Activated CD8-positive, alpha-beta T cell treated with anti-CD3 and anti-CD28 coated beads, Interleukin-2, amount 10 ng/mL, durations not matched to agents 7 days and 5 days (primary cell): ENCODE measurements around the gene MYL6B. TPM values are rescaled to one million over a fixed set of nuclear protein-coding genes. Genes with fewer than 3 reads are reported as not detected.

ENCODE experiments used
- ATAC-seq: fragments of 150-1000 bp; cut with Tn5 transposase; one replicate; pipeline ENCODE4 v1.10.0; 2021; ENCODE audit warnings: moderate library complexity
- CTCF ChIA-PET: fragments of 350-600 bp; sonication (Branson Sonifier 250); formaldehyde crosslinking; loops from one replicate; lab custom pipeline; 2021; ENCODE audit warnings: antibody characterized with exemption; lab: Charles Lee
- POLR2A ChIA-PET: fragments of 350-600 bp; sonication (Branson Sonifier 250); formaldehyde crosslinking; loops from one replicate; lab custom pipeline; 2021; ENCODE audit warnings: antibody characterized with exemption; lab: Charles Lee
- DNase-seq: peaks from one replicate; pipeline ENCODE4 v3.0.0-alpha.2; 2020
- H3K27ac Mint-ChIP-seq: one replicate; pipeline ENCODE4 v1.8.0; 2021; ENCODE audit warnings: mild to moderate bottlenecking, mixed read lengths
- H3K27me3 Mint-ChIP-seq: one replicate; pipeline ENCODE4 v1.8.0; 2021; ENCODE audit warnings: low read depth, mixed read lengths
- H3K36me3 Mint-ChIP-seq: one replicate; pipeline ENCODE4 v1.8.0; 2021; ENCODE audit warnings: low read depth, mixed read lengths
- H3K4me1 Mint-ChIP-seq: one replicate; pipeline ENCODE4 v1.8.0; 2021; ENCODE audit warnings: low read depth, mixed read lengths
- H3K4me3 Mint-ChIP-seq: one replicate; pipeline ENCODE4 v1.8.0; 2021; ENCODE audit warnings: mild to moderate bottlenecking, mixed read lengths
- H3K9me3 Mint-ChIP-seq: one replicate; pipeline ENCODE4 v1.8.0; 2022; ENCODE audit warnings: mixed read lengths; ENCODE audit not compliant: insufficient read depth
- total RNA-seq, 2 experiments: library from RNA; stranded (reverse); gene quantifications; one replicate each; pipeline ENCODE4 v1.2.3, GENCODE V29; 2021

Gene MYL6B
- total RNA-seq, 2 experiments from 2014 or later: 60.0 to 60.7 TPM

DNA sequence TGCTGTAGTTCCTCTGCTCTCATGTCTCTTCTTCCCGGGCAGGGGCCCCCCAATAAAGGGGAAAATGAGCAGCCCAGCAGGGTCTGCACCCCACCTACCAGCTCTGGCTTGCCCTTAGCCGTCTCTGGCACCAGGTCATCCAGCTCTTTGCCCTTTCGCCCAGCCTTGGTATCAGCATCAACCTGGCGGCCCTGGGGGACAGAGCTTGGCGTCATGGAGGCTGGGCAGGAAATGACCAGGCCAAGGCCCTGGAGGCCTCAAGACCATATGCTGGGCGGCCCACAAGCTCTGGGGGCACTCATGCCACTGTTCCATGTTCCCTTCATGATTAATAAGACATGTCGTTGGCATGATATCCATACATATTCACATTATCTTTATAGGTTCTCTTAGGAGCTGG, 20.5 kb downstream of the MYL6B start:
- no peaks in the 10 kb centered on the region for H3K9me3 Mint-ChIP-seq
- H3K27ac Mint-ChIP-seq: no peak overlapping the region
- DNase-seq: no peak
- POLR2A ChIA-PET: interaction anchor here (1.5 to 3.7 kb wide), 3 partner anchors 12 to 21 kb away, joined by 3 to 26 read pairs (median 7); no protein-coding TSS in a partner anchor
- no peaks in the 10 kb centered on the region for H3K27me3 Mint-ChIP-seq
- CTCF ChIA-PET: interaction anchor here (0.6 to 1.5 kb wide), 3 partner anchors 17 to 55 kb away, joined by 3 to 6 read pairs (median 3); no protein-coding TSS in a partner anchor
- H3K36me3 Mint-ChIP-seq: peaks cover 74% of the 10 kb centered on the region
- H3K4me3 Mint-ChIP-seq: no peak overlapping the region
- no peak for ATAC-seq
- peaks cover 1% of the 10 kb centered on the region for H3K4me1 Mint-ChIP-seq

DNA sequence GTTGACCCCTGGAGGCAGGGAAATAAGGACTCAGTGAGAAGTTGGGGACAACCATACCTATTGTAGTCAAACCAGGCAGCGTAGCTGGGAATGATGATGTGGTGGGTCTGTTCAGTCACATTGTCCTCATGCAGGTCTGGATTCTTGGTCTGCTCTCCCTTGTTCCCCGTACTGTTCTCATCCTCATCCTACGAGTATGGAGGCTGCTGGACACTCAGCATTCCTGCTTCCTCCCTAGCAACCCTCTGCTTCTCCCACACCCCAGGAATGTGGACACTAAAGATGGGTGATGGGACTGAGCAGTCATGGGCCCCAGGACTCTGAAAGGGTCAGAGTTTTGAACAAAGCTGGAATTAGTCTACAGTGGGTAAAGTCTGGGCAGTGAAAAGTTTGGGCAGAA, 26.0 kb downstream of the MYL6B start:
- CTCF ChIA-PET: interaction anchor here (3.0 kb wide), 1 partner anchor 11 kb away, joined by 14 read pairs; the partner anchor contains the start of gene SMARCC2

DNA sequence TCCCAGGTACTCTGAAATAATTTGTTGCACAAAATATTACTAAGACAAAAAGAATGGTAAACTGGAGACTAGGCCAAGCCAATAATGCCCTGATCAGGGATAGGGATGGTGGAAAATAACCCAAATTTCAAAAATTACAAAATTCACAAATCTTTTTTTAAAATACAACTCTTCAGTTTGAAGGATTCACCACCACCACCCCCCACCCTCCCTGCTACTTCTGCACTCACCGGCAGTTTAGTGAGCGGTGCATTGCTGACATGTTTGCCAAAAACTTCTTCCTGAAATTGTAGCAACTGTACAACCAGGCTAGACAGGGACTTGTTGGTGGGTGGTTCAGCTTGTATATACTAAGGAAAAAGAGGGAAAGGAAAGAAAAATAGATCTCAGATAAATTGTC, 34.6 kb downstream of the MYL6B start:
- POLR2A ChIA-PET: interaction anchor here (3.0 to 4.1 kb wide), 3 partner anchors 26 to 58 kb away, joined by 20 to 50 read pairs (median 24); partner anchors contain the start of genes ESYT1, MYL6 and RNF41
- Mint-ChIP-seq H3K27me3 (no peaks in the 10 kb centered on the region), H3K27ac (peak overlapping the region; percentile 84), H3K4me1 (peaks cover 36% of the 10 kb centered on the region), H3K9me3 (no peaks in the 10 kb centered on the region), H3K4me3 (peak overlapping the region; percentile 91), H3K36me3 (peaks cover 47% of the 10 kb centered on the region)
- CTCF ChIA-PET: interaction anchor here (1.6 to 6.7 kb wide), 6 partner anchors 12 to 277 kb away, joined by 5 to 148 read pairs (median 44); partner anchors contain the start of genes ESYT1, RNF41 and ZC3H10
- ATAC-seq (no peak), DNase-seq (no peak)

More for the DNA sequence above, 26.0 kb downstream of the MYL6B start:
- ATAC-seq (no peak), DNase-seq (no peak)
- peaks cover 73% of the 10 kb centered on the region for H3K36me3 Mint-ChIP-seq
- no peak overlapping the region for H3K27ac Mint-ChIP-seq
- no peaks in the 10 kb centered on the region for H3K9me3 Mint-ChIP-seq
- H3K4me1 Mint-ChIP-seq: no peaks in the 10 kb centered on the region
- H3K4me3 Mint-ChIP-seq: no peak overlapping the region
- H3K27me3 Mint-ChIP-seq: no peaks in the 10 kb centered on the region
- POLR2A ChIA-PET: interaction anchor here (1.0 to 2.7 kb wide), 3 partner anchors 10 to 120 kb away, joined by 3 to 14 read pairs (median 4); no protein-coding TSS in a partner anchor

DNA sequence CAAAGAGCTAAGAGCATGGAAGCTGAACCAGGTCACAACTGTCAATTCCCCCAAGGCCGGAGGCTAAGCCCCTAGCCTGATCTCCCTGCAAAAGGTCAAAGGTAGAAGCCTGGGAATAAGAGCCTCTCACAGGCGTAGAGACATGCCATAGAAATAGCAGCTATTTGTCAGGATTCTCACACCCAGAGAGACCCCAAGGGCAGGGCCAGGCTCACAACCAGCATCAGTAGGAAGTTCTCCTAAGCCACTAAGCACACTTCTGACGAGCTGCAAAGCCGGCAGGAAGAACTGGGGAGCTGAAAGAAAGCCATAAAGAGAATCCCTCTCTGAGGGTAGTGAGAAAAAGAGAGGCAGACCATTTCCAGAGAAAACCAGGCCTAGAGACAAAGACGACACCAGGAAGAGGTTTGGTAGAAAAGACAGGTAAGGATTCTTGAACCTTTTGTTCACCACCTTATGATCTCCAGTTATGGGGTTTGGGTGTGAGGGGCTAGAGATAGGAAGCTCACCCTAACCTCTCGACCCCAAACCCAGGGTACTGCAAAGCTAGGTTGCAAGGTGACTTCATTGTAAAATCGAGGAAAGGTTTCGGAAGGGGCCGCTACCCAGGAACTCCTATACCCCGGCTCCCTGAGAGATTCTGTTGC, 35.9 kb downstream of the MYL6B start:
- DNase-seq (peak; percentile 27), ATAC-seq (no peak)
- POLR2A ChIA-PET: interaction anchor here (0.6 to 4.1 kb wide), 14 partner anchors 10 to 240 kb away, joined by 3 to 50 read pairs (median 5); partner anchors contain the start of genes ESYT1, MYL6, PA2G4 and RNF41
- Mint-ChIP-seq H3K4me3 (peak overlapping the region; percentile 91), H3K27me3 (no peaks in the 10 kb centered on the region), H3K36me3 (peaks cover 47% of the 10 kb centered on the region), H3K9me3 (no peaks in the 10 kb centered on the region), H3K27ac (peak overlapping the region; percentile 84), H3K4me1 (peaks cover 47% of the 10 kb centered on the region)
- CTCF ChIA-PET: interaction anchor here (0.6 to 6.7 kb wide), 19 partner anchors 10 to 450 kb away, joined by 3 to 148 read pairs (median 13); partner anchors contain the start of genes CNPY2, ESYT1, MYL6 and MYL6B

DNA sequence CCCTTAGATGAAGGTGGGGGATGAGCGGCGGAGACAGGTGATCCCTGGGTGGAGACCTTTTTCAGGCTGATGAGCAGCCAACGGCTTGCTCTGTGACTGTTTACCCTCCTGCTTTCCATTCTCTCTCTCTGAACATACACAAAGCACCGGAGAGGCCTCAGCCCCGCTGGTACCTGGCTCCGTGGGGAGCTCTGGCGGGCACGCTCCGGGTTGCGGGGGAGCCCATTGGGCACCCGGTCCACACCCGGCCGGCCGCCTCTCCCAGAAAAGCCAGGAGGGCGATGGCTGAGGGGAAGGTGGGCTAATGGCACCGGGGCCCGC, 36.4 kb downstream of the MYL6B start:
- DNase-seq: no peak
- peak overlapping the region; percentile 84 for H3K27ac Mint-ChIP-seq

DNA sequence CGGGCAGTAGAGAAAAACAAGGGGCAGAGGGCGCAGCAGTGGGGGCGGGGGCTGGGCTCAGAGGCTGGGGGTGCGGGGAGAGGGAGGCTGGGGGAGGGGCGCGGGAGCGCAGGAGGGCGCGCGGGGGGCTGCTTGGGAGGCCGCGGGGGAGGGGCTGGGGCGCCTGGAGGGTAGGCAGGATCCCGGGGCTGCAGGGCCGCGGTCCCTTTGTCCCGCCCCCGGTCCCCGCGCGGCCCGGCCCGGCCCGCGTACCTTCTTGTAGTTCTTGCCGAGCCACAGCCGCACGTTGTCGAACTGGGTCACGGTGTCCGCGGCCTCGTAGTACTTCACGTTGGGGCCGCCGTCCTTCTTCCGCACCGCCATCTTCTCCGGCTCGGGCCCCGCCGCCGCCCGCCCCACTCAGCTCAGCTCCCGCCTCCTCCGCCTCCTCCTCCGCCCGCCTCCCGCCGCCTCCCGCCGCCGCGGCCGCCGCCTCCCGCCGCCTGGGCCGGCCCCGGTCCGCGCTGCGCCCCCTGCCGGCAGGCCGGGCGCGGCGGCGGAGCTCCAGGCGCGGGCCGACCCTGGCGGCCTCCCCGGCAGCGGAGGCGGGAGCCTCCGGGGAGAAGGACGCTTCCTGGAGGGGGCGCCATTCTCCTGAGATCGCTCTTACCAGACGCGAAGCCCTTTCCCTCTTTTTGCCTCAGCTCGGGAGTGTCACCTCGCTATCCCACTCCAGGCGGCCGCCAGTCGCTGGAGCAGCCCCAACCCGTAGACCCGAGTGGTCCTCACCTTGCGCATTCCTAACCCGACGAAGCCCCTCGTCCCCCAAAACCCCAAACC, 36.9 kb downstream of the MYL6B start, which contains the start of gene SMARCC2:
TSS of gene SMARCC2 (minus strand) at position 385 of the 819 bp plus-strand sequence. CDS start at position 363, 22 bp downstream.
- DNase-seq (peak; percentile 90), ATAC-seq (peak; percentile 90)
- POLR2A ChIA-PET: interaction anchor here (0.6 to 4.1 kb wide), 22 partner anchors 11 to 439 kb away, joined by 3 to 50 read pairs (median 4); partner anchors contain the start of genes CNPY2, ESYT1, MYL6 and MYL6B
- Mint-ChIP-seq H3K36me3 (peaks cover 44% of the 10 kb centered on the region), H3K9me3 (no peaks in the 10 kb centered on the region), H3K27me3 (no peaks in the 10 kb centered on the region), H3K4me1 (peaks cover 52% of the 10 kb centered on the region), H3K27ac (peak within 1 kb of the TSS; percentile 93), H3K4me3 (peak within 1 kb of the TSS; percentile 93)
- CTCF ChIA-PET: interaction anchor here (0.7 to 6.7 kb wide), 57 partner anchors 8 to 530 kb away, joined by 3 to 148 read pairs (median 4); partner anchors contain the start of genes ANKRD52, CNPY2, COQ10A and ERBB3

More for the DNA sequence above, 36.4 kb downstream of the MYL6B start:
- CTCF ChIA-PET: interaction anchor here (0.8 to 6.7 kb wide), 32 partner anchors 10 to 450 kb away, joined by 3 to 148 read pairs (median 7); partner anchors contain the start of genes CNPY2, COQ10A, ESYT1 and MYL6
- POLR2A ChIA-PET: interaction anchor here (0.7 to 4.1 kb wide), 15 partner anchors 10 to 239 kb away, joined by 3 to 50 read pairs (median 7); partner anchors contain the start of genes CNPY2, ESYT1, MYL6 and MYL6B
- Mint-ChIP-seq H3K27me3 (no peaks in the 10 kb centered on the region), H3K4me1 (peaks cover 50% of the 10 kb centered on the region), H3K9me3 (no peaks in the 10 kb centered on the region), H3K36me3 (peaks cover 46% of the 10 kb centered on the region), H3K4me3 (peak overlapping the region; percentile 91)
- peak; percentile 5 for ATAC-seq

DNA sequence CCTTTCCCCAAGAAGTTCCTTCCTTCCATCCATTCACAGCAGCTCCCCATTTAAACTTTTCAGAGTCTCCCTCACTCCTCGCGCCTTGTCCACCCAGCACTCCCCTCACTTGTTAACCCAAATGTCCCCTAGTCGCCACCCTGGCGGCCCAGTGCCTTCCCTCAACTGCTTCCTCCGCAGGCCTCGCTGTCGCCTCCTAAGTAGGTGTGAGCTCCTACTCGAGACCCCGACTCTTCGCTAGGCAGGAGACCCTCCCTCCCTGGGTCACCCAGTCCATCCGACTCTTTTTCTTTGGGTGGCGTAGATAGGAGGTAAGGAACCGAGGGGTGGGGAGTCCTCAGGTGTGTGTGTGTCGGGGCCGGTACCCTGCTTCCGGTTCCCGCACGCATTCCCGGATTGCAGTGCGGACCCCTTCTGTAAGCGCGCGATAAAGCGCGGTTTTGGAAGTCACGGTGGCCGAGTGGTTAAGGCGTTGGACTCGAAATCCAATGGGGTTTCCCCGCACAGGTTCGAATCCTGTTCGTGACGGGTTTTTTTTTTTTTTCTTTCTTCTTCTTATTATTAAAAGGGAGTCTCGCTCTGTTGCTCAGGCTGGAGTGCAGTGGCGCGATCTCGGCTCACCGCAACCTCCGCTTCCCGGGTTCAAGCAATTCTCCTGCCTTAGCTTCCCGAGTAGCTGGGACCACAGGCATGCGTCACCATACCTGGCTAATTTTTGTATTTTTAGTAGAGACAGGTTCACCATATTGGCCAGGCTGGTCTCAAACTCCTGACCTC, 37.7 kb downstream of the MYL6B start:
- Mint-ChIP-seq H3K9me3 (no peaks in the 10 kb centered on the region), H3K27ac (peak overlapping the region; percentile 93), H3K36me3 (peaks cover 41% of the 10 kb centered on the region), H3K27me3 (no peaks in the 10 kb centered on the region), H3K4me1 (peaks cover 48% of the 10 kb centered on the region), H3K4me3 (peak overlapping the region; percentile 93)
- CTCF ChIA-PET: interaction anchor here (0.7 to 6.7 kb wide), 53 partner anchors 8 to 529 kb away, joined by 3 to 148 read pairs (median 4); partner anchors contain the start of genes ANKRD52, CNPY2, COQ10A and ERBB3
- DNase-seq (peak; percentile 84), ATAC-seq (peak; percentile 45)
- POLR2A ChIA-PET: interaction anchor here (0.6 to 4.1 kb wide), 17 partner anchors 17 to 438 kb away, joined by 3 to 50 read pairs (median 7); partner anchors contain the start of genes CNPY2, ESYT1, MYL6 and MYL6B

DNA sequence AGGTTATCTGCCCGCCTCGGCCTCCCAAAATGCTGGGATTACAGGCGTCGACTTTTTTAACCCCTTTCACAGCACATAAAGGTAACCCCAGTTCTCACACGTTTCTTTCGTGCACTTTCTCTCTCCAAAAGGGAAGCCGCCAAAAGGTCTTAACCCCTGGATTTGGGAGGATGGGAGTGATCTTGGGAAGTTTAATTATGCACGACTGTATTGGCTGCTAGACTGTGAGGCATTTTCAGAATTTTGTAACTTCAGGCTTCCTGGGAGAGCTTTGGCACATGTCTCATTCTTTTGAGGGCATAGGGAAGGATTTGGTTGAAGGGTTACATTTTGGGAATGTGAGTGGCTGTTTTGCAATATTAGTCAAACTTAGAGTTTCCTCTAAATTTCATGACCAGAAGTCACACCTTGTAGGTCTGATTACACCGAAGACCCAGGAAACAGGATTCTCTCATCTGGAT, 38.3 kb downstream of the MYL6B start:
- peaks cover 47% of the 10 kb centered on the region for H3K4me1 Mint-ChIP-seq
- H3K36me3 Mint-ChIP-seq: peaks cover 40% of the 10 kb centered on the region
- no peak for DNase-seq
- CTCF ChIA-PET: interaction anchor here (1.6 to 6.7 kb wide), 10 partner anchors 16 to 452 kb away, joined by 3 to 148 read pairs (median 18); partner anchors contain the start of genes CNPY2, ESYT1, MYL6 and RNF41
- H3K27ac Mint-ChIP-seq: peak overlapping the region; percentile 93
- no peaks in the 10 kb centered on the region for H3K9me3 Mint-ChIP-seq
- no peak for ATAC-seq
- H3K27me3 Mint-ChIP-seq: no peaks in the 10 kb centered on the region
- POLR2A ChIA-PET: interaction anchor here (4.1 kb wide), 1 partner anchor 62 kb away, joined by 20 read pairs; the partner anchor contains the start of gene ESYT1
- peak overlapping the region; percentile 93 for H3K4me3 Mint-ChIP-seq

DNA sequence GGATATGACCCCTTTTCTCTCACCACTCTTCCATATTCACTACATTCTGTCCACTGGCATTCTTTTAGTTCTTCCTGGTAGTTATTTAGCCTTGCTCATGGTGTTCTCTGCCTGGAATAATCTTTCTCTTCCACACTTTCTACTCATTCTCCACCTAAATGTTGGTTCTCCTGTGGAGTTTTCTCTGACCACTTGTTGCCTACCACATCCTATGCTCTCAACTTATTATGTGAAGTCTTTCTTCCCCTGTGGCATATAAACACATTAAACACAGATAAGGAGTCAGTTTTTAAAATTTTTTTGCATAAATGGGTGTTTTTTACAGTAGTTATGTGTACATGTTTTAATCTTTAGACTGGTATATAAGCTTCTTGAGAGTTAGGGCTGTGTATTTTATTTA, 40.2 kb downstream of the MYL6B start:
- ATAC-seq (no peak), DNase-seq (no peak)
- ChIA-PET POLR2A (no interaction called here), CTCF (interaction anchor here (0.7 to 6.7 kb wide), 14 partner anchors 10 to 272 kb away, joined by 3 to 148 read pairs (median 5); partner anchors contain the start of genes ANKRD52, ESYT1, IL23A and RNF41)
- H3K4me1 Mint-ChIP-seq: peaks cover 31% of the 10 kb centered on the region
- no peak overlapping the region for H3K4me3 Mint-ChIP-seq
- no peak overlapping the region for H3K27ac Mint-ChIP-seq
- no peaks in the 10 kb centered on the region for H3K27me3 Mint-ChIP-seq
- no peaks in the 10 kb centered on the region for H3K9me3 Mint-ChIP-seq
- H3K36me3 Mint-ChIP-seq: peaks cover 23% of the 10 kb centered on the region
